Effector memory CD8-positive, alpha-beta T cell (primary cell): ENCODE results near the gene GPN1.

Source experiments
- ATAC-seq: fragments of 150-1000 bp; cut with Tn5 transposase; replicated peaks from 2 replicates; pipeline ENCODE4 v1.10.0; 2021; ENCODE audit warnings: mild to moderate bottlenecking, moderate library complexity
- DNase-seq, 3 experiments: peaks; one replicate each; pipeline ENCODE4 v3.0.0; 2021
- H3K27ac Mint-ChIP-seq, 2 donors: one replicate each; pipeline ENCODE4 v1.8.0; 2022; ENCODE audit warnings: mild to moderate bottlenecking in 2 of 2, mixed read lengths in 2 of 2, moderate library complexity in 2 of 2
- H3K27me3 Mint-ChIP-seq, 2 donors: one replicate each; pipeline ENCODE4 v1.8.0; 2022; ENCODE audit warnings: mixed read lengths in 2 of 2
- H3K36me3 Mint-ChIP-seq: one replicate; pipeline ENCODE4 v1.8.0; 2022; ENCODE audit warnings: mild to moderate bottlenecking, moderate library complexity, mixed read lengths; ENCODE audit not compliant: insufficient read depth
- H3K4me1 Mint-ChIP-seq, 2 donors: one replicate each; pipeline ENCODE4 v1.8.0; 2022; ENCODE audit warnings: low read depth in 2 of 2, mixed read lengths in 2 of 2
- H3K4me3 Mint-ChIP-seq, 2 donors: one replicate each; pipeline ENCODE4 v1.8.0; 2022; ENCODE audit warnings: mild to moderate bottlenecking in 2 of 2, mixed read lengths in 2 of 2, moderate library complexity in 2 of 2
- H3K9me3 Mint-ChIP-seq, 2 donors: one replicate each; pipeline ENCODE4 v1.8.0; 2022; ENCODE audit warnings: mixed read lengths in 2 of 2

The GPN1 gene

GRCh38 chr2:27697660-27698059, 68.8 kb downstream of the GPN1 start:
- Mint-ChIP-seq H3K27me3 (no peaks in the 10 kb centered on the region), H3K9me3 (no peaks in the 10 kb centered on the region), H3K27ac (no peak overlapping the region), H3K36me3 (peaks cover 38% of the 10 kb centered on the region), H3K4me3 (no peak overlapping the region), H3K4me1 (no peaks in the 10 kb centered on the region)
- no peak for DNase-seq
- no peak for ATAC-seq
